Measurements from ENCODE around the gene MCEE.

MCEE gene

DNA sequence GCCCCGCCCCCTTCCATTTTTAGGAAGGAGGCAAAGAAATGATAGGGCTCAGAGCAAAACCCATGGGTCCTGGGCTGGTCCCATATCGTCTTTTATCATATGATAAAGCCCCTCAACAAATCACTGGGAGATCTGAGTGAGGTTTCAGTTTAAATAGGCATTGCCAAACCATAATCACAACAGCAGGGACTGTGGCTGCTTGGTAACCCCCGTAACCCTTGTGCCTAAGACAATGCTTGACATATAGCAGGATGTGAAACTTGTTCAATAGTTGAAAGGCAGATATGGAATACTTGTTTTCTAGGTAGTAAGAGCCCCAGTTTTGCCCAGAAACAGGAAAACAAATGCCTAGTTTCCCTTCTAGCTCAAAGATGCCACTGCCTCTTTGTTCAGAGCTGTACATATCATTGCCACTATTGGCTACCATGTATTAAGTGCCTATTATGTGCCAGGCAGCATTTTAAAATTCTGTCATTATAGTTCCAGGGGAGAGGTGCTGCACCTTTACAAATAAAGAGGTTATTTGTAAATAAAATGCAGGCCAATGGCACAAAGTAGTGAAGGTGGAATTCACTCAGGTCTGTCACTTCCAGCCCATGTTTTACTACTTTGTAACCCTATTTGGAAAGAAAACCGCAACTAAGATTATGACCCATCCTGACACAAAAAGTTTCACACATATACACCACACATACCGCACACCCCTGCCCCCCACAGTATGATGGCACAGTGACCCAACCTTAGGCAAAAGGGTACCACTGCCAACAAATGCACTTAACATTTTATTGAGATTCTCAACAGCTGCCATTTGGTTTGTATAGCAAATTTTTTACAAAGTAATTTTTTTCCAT is 47.4 kb downstream of the MCEE start:
- TF ChIP-seq POLR2A (IDR thresholded peaks at IDR 0.05; ENCODE audit: low read depth, low read length) = no peak
- no peak for DNase-seq (ENCODE audit: insufficient read length, low spot score)

DNA sequence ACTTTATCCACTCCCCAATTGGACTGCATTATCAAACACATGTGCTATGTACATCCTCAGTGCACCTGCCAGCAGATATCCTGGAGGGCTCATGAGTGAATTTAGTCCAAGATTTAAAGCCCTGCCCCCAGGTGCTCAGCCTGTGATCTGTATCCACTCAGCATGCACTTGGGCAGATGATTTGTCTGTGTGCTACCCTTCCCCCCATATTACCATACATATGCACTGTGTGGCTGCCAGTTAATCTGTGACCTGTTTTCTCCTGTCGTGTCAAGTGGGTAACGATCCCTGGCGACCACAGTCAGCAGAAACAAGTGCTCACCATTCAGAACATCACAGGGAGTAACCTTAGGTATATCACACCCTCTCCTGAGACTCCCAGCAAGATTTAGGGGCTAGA is 51.4 kb downstream of the MCEE start:
- no peak for TF ChIP-seq POLR2A (IDR thresholded peaks at IDR 0.05; ENCODE audit: low read depth, low read length)
- FAIRE-seq (no peak), DNase-seq (ENCODE audit: insufficient read length, low spot score) (no peak)

More for the DNA sequence above, 47.4 kb downstream of the MCEE start:
- FAIRE-seq = no peak

DNA sequence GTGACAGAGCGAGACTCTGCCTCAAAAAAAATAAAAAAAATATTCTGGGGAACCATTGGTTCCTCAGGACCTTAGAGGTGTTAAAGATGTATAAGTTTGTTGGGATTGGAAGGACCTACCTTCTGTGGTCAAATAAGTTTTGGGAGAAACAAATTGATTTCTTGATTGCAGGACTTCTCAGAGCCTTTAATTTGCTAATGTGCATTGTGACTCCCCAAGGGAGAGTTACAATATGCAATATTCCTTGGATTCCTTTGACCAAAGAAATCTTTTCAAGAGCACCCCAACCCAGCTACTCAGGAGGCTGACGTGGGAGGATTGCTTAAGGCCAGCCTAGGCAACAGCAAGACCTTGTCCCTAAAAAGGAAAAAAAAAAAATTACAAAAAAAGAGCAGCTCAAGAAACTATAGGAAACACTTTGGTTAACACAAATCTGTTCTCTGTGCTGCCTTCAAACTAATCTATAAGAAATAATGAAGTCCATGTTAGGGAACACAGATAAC is 55.1 kb downstream of the MCEE start:
- DNase-seq (ENCODE audit: insufficient read length, low spot score) = no peak
- TF ChIP-seq POLR2A (IDR thresholded peaks at IDR 0.05; ENCODE audit: low read depth, low read length) = no peak
- FAIRE-seq = no peak

DNA sequence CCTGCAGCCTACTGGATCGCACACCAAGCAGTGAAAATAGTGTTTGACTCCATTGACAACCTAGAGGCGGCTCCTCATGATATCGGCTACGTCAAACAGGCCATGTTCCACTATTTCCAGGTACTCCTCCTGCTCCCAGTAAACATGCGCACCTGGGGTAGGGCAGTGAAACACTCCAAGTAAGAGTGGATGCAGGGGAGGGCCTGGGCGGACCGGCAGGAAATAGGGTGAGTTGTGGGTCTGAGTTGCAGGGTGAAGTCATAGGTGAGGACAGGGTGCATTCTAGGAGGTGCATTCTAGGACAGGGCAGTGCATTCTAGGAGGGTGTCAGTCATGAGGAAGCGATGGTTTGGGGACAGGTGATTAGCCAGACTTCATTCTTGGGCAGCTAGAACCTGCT is 56.6 kb downstream of the MCEE start:
- FAIRE-seq = no peak
- TF ChIP-seq POLR2A (IDR thresholded peaks at IDR 0.05; ENCODE audit: low read depth, low read length) = no peak
- no peak for DNase-seq (ENCODE audit: insufficient read length, low spot score)

DNA sequence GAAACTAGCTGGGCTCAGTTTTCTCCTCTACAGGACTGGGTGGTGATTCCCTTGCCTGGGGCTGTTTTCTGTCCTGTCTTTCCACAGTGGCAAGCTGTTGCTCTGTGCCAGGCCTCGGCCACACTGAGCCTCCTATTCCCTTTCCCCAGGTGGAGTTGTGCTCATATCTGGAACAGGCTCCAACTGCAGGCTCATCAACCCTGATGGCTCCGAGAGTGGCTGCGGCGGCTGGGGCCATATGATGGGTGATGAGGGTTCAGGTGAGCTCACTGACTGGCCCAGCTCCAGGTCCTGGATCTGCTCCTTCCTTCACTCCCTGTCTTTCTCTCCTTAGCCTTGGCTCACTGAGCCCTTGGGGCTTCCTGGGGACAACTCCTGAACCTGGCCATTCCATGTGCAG is 57.5 kb downstream of the MCEE start:
- no peak for DNase-seq (ENCODE audit: insufficient read length, low spot score)
- no peak for TF ChIP-seq POLR2A (IDR thresholded peaks at IDR 0.05; ENCODE audit: low read depth, low read length)
- no peak for FAIRE-seq

DNA sequence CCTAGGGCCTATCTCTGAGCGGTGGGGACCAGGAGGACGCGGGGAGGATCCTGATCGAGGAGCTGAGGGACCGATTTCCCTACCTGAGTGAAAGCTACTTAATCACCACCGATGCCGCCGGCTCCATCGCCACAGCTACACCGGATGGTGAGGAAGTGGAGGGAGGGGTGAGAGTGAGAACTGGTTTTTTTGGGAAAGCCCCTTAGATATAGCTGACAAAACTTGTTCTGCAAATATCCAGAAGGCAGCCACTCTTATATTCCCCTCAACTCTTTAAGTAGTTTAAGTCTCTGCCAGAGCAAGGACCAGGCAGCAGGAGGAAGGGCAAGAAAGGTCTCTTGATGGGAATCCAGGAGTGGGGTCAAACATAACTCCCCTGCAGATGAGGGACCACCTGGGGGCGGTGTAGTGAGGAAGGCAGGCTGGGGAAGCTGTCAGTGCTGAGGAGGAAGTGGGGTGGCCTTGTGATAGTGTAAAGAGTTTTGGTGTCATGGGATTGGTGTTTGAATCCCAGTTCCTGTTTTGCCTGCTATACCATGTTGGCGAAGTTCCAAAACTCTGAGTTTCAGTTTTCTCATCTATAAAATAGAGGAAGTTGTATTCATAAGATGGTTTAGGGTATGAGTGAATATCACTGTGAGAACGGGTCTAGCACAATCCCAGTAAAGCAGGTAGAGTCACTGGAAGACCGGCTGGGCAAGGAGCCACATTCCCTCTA is 58.2 kb downstream of the MCEE start:
- no peak for DNase-seq (ENCODE audit: insufficient read length, low spot score)
- no peak for TF ChIP-seq POLR2A (IDR thresholded peaks at IDR 0.05; ENCODE audit: low read depth, low read length)
- FAIRE-seq = no peak

DNA sequence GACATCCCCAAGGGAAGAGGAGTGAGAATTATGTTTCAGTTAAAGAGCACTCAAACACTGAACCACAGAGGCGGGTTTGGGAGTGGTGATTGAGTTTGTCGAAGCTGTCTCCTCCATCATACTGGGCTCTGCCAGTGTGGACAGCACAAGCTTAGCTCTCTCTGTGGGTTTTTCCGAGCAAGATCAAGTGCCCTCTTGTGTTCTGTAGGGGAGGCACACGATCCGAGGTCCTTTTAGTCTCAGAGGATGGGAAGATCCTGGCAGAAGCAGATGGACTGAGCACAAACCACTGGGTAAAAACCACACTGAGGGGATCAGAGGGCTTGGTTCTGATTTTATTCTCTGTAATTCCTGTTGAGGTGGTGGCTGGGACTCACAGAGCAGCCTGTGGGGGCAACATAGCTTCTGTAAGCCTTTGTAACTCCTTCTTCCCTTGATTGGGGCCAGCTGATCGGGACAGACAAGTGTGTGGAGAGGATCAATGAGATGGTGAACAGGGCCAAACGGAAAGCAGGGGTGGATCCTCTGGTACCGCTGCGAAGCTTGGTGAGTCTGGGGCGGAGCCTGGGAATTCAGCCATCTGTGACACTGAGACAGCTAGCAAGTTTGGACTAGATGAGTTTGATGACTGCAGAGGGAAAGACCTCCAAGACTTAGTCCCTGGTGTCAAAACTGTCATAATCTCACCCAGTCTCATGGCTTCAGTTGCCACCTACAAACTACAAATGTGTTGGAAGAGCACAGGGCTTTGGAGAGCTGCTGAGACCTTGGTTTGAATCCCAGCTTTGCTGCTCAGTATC is 59.5 kb downstream of the MCEE start:
- FAIRE-seq (no peak), DNase-seq (ENCODE audit: insufficient read length, low spot score) (no peak)
- no peak for TF ChIP-seq POLR2A (IDR thresholded peaks at IDR 0.05; ENCODE audit: low read depth, low read length)

DNA sequence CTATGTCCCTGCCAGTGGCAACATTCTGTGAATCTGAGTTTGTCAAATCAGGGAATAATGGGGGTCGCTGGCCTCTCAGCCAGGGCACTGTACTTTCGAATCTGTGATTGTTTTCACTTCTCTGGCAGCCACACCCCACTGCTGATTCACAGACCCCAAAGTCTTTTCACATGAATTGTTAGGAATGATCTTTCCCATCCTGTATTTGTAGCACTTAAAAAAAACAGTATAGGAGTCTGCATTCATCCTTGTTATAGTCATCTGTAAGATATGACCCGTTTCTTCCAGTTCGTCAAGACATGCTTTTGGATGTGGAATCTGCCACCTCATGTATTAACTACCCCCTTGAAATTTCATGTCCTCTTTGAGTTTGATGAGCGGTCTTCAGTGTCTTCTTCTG is 60.7 kb downstream of the MCEE start:
- DNase-seq (ENCODE audit: insufficient read length, low spot score) (no peak), FAIRE-seq (no peak)
- TF ChIP-seq POLR2A (IDR thresholded peaks at IDR 0.05; ENCODE audit: low read depth, low read length) = no peak

DNA sequence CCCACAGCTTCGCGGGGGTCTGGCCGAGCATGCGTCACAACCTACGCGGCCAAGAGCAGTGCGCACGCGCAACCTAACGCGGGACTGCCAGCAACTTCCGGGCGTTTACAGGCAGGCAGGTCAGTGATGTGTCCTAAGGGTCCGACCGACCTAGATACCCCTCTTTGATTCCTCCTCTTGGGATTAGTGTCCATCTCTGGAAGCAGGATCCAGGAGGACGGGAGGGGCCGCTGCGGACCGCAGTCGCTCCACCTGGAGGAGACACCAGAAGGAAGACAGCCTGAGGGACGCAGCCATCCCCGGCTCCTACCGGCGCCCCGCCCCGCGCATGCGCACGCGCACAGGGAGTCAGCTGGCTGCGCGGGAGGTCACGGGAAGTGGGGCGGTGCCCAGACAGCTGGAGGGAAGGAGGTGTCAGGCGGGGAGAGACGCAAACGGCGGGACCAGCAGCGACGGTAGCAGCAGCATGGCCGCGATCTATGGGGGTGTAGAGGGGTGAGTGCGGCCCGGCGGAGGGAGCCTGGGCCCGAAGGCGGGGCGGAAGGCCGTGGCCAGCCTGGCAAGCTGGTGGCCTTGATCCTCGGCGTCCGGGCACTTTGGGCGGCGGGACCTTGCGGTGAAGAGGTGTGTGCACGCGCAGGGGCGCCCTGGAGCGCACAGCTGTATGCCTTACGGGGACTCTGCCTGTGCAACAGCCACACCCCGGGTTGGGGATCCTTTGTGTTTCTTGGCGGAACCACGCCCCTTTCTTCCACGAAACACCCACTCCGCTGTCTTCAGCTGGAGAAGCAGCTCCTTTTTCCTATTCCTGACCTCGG is 61.6 kb downstream of the MCEE start, which contains the start of gene NAGK:
TSS of gene NAGK (plus strand) at position 431 of the 818 bp plus-strand sequence. CDS start at position 467, 36 bp downstream.
- FAIRE-seq = no peak
- peak; percentile 96 for DNase-seq (ENCODE audit: insufficient read length, low spot score)
- peak; percentile 95 for TF ChIP-seq POLR2A (IDR thresholded peaks at IDR 0.05; ENCODE audit: low read depth, low read length)

DNA sequence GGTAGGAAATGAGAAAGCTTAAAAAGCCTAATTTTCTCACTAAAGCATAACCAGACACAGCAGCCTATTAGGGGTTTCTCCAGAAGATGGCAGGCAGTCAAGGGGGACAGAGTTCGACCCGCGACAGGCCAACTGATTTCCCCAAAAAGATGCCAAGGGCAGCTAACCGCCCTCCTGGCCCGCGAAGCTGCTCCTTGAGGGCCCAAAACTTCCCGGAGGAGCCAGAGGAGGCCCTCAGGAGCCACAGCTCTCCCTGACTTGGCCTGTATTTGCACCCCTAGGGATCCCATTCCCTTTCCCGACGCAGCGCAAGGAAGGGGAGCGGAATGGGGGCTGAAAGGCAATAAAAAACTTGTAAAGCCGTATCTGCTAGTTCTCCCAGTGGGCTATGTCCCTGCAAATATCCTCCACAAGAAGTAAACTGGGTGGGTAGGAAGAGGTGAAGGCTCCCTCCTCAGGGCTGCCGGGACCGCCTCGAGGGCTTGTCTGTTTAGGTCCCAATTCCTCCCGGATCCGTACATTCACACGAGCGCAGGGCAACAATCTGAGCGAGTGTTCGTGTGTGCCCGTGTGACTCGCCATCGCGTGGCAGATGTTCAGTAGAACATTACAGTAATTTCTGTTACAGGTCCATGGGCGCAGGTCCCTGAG is 62.3 kb downstream of the MCEE start:
- no peak for FAIRE-seq
- DNase-seq (ENCODE audit: insufficient read length, low spot score) = no peak
- TF ChIP-seq POLR2A (IDR thresholded peaks at IDR 0.05; ENCODE audit: low read depth, low read length) = no peak

DNA sequence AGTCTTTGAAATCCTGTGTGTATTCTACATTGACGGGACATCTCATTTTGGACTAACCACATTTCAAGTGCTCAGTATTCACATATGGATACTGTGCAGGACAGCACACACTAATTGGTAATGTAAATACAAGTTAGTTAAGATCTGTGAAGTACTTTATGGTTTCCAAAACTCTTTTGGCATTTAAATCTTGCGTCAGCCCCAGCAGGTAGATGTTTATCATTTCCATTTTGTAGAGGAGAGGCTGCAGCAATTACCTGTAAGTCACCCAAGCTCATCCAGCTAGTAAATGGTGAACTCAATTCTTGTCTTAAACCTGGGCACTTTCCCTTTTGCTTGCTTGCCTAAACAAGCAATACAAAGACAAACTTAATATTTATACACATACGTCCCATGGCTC is 63.2 kb downstream of the MCEE start:
- FAIRE-seq (no peak), DNase-seq (ENCODE audit: insufficient read length, low spot score) (no peak)

DNA sequence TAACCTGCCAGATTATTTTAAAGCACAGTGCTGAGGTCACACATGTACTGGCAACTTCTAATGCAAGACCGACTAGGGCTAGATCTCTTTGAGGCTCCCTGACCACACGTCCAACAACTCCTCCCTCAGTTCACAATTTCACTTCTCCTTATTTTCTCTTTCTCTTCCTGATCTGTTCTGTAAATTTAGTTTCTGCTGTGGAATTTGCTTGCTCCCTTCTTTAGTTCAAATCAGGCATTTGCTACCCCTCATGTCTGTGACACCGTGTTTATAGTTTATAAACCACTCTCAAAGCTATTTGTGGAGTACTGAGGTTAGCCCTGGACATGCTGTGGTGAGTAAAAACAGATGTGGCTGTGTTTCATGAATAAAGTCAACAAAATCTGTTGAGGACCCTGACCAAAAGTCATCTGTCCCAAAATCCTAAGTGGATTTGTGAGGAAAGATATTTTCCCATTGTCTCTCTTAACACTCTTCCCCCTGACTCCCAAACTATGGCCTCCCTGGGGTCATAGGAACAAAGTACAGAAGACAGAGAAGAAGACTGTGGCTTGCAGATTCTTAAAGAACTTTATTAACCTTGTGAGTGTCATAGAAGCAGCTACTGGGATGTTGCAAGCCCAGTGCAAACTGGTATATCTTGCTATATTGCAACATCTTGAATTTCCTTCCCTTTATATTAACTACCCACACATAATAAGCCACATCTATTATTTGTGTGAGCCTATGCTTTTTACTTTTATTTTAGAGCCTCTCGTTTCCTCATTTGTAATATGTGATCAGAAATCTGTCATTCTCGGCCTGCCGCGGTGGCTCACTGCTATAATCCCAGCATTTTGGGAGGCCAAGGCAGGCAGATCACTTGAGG is 65.0 kb downstream of the MCEE start:
- TF ChIP-seq POLR2A (IDR thresholded peaks at IDR 0.05; ENCODE audit: low read depth, low read length) = no peak
- no peak for FAIRE-seq
- no peak for DNase-seq (ENCODE audit: insufficient read length, low spot score)

More for the DNA sequence above, 63.2 kb downstream of the MCEE start:
- TF ChIP-seq POLR2A (IDR thresholded peaks at IDR 0.05; ENCODE audit: low read depth, low read length) = no peak

All from H54 (cell line).